Stomach (tissue), 4 donors: ENCODE measurements around the gene VSTM4.

Source experiments
- CTCF ChIP-seq, 7 experiments: fragments of 450-650 bp in 4 of 7; fragments of 200-600 bp in 3 of 7; sonication (generic) in 3 of 7; IDR thresholded peaks; one replicate each; pipeline ENCODE4 v1.5.1; 2016 to 2019; ENCODE audit warnings: antibody characterized with exemption in 7 of 7, control low read depth in 2 of 7, mild to moderate bottlenecking in 1 of 7
- POLR2A ChIP-seq, 4 donors: fragments of 450-650 bp; IDR thresholded peaks; one replicate each; pipeline ENCODE4 v1.6.1; 2016; ENCODE audit warnings: antibody characterized with exemption in 4 of 4, control low read depth in 2 of 4, mild to moderate bottlenecking in 1 of 4, moderate library complexity in 1 of 4
- POLR2AphosphoS5 ChIP-seq, 3 donors: sonication (generic); formaldehyde crosslinking; IDR thresholded peaks; one replicate each; pipeline ENCODE4 v1.6.1; 2016; ENCODE audit warnings: antibody characterized with exemption in 3 of 3

GRCh38 chr10:49153115-49153514 lies 37.8 kb upstream of the VSTM4 start:
- TF ChIP-seq POLR2A (IDR thresholded peaks at IDR 0.05): no peak
- TF ChIP-seq CTCF (IDR thresholded peaks at IDR 0.05): no peak
- no peak for TF ChIP-seq POLR2AphosphoS5 (IDR thresholded peaks at IDR 0.05)
